Activated CD4-positive, alpha-beta T cell treated with anti-CD3 and anti-CD28 coated beads, Interleukin-10, Interleukin-2, amounts not matched to agents 100 ng/mL and 50 ng/mL, durations not matched to agents 16 hours and 8 hours (primary cell): Measurements from ENCODE around the gene ZNF324B.
"Not testable (repeated sequence)": the region's sequence is repeated elsewhere in the genome, so short reads cannot be mapped to it uniquely, and the experiment has no call there.

ENCODE experiments used
- DNase-seq: peaks from one replicate; pipeline ENCODE4 v3.0.0-alpha.2; 2020

The ZNF324B gene

GRCh38 chr19:58451358-58452101, at the start of gene ZNF324B:
TSS of gene ZNF324B (plus strand) at chr19:58451622. CDS start at chr19:58453702, 2,080 bp downstream.
- DNase-seq: peak; percentile 98

GRCh38 chr19:58401840-58402421, 49.5 kb upstream of the ZNF324B start:
- DNase-seq: no peak

DNA sequence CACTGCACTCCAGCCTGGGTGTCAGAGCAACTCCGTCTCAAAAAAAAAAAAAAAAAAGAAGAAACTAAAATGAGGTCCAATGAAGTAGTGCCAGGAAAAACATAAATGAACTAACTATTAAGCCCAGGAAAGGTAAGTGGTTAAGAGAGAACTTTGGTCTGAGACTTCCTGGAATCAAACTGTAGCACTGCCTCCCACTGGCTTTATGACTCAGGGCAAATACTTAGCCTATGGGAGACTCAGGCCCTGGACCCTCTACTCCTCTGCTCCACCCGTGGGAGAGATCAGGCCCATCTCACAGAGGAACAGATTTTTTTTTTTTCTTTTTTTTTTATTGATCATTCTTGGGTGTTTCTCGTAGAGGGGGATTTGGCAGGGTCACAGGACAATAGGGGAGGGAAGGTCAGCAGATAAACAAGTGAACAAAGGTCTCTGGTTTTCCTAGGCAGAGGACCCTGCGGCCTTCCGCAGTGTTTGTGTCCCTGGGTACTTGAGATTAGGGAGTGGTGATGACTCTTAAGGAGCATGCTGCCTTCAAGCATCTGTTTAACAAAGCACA, 47.4 kb upstream of the ZNF324B start:
- DNase-seq: not testable (repeated sequence)

- DNase-seq: no peak
Measured at GRCh38 chr19:58406818-58407657, 44.4 kb upstream of the ZNF324B start.

DNA sequence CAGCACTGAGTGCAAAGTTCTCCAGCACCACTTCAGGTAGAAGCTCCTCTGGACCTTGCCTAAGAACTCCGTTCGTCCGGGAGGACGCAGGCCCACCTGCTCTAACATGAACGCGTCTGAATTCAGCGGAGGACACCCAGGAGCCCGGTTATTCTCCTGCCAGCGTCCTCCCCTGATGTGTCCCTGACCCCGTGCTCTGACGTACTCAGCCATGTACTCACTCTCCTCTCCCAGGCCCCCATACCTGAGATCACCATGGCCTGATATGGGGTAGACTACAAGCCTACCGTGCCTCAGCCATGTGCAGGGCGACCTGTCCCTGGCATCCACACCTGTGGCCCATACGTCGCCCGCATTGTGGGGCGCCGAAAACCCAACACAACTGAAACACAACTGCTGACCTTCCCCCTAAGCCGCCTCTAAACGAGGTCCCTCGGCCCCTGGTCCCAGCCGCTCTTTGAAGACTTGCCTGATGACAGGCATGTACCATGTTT, 43.7 kb upstream of the ZNF324B start:
- DNase-seq: no peak

GRCh38 chr19:58408152-58409009, 43.0 kb upstream of the ZNF324B start, which contains the start of gene ZNF584:
TSS of gene ZNF584 (plus strand) at chr19:58408649. CDS start at chr19:58409148, 499 bp downstream.
- peak; percentile 98 for DNase-seq

DNA sequence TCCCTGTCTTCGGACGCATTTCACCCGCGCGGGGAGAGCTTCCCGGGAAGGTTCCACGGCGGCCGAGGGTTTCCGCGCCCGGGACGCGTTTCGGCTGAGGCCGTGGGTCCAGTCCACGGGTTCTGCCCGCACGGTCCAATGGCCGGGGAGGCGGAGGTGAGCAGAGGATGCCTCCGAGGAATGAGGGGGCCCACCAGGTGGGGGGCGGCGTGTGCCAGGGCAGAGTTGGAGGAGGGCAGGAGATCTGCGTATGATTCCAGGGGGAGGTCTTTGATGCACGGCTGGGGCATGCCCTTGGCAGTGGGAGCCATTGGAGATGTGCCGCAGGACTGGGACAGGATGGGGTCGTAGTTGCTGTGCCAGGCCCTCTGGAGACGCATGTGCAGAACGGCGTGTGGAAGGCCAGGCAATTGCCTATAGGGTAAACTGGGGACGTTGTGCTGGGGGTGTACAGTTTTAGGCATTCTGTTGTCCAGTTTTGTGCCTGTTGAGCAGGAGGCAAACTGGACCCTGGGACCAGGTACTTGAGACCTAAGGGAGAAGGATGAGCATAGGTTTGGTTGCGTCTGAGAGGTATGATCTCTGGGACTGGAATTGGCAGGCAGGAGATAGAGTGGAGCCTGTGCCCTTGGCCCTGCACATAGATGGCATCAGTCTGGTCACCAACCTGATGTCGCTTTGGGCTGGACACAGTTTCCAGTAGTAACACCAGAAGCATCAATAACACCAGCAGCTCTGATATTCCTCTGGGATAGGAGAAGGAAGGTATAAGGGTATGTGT, 42.2 kb upstream of the ZNF324B start:
- DNase-seq: peak; percentile 55

DNA sequence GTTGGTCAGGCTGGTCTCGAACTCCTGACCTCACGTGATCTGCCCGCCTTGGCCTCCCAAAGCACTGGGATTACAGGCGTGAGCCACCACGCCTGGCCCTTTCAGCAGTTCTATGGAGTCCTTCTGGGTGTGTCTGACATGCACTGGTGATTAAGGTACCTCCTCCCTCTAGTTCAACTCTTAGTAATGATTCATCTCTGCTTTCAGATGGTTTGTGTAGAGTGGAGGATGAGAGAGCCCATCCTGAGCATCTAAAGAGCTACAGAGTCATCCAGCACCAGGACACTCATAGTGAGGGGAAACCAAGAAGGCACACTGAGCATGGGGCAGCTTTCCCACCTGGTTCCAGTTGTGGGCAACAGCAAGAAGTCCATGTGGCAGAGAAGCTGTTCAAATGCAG, 34.8 kb upstream of the ZNF324B start:
- no peak for DNase-seq

- DNase-seq: no peak
Measured at GRCh38 chr19:58417071-58417470, 34.4 kb upstream of the ZNF324B start.

GRCh38 chr19:58428617-58429016, 22.8 kb upstream of the ZNF324B start:
- DNase-seq: no peak

GRCh38 chr19:58429745-58430144, 21.7 kb upstream of the ZNF324B start:
- DNase-seq: no peak

- DNase-seq: no peak
Measured at GRCh38 chr19:58434217-58434616, 17.2 kb upstream of the ZNF324B start.

GRCh38 chr19:58439576-58440554, 11.6 kb upstream of the ZNF324B start, which contains the start of gene ZNF132:
TSS of gene ZNF132 (minus strand) at chr19:58440153. CDS start at chr19:58439821, 332 bp downstream.
- DNase-seq: peak; percentile 98

DNA sequence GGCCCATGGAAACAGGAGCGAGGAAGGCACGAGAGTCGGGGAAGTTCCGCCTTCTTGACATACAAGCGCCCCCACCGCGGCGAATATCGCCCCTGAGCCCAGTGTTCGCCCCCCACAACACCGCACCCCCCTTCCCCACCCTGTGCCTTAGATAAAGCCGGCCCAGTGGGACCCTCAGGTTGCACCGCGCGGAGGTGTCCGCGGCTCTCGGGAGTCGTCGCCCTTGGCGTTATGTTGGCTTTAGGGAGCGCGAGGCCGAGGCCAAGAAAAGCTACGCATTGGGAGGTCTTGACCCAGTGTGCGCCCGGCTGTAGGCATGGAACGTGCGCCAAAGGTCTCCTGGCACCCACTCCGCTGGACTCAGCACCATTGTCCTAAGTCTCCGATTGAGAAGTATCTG, 10.9 kb upstream of the ZNF324B start:
- DNase-seq: no peak

DNA sequence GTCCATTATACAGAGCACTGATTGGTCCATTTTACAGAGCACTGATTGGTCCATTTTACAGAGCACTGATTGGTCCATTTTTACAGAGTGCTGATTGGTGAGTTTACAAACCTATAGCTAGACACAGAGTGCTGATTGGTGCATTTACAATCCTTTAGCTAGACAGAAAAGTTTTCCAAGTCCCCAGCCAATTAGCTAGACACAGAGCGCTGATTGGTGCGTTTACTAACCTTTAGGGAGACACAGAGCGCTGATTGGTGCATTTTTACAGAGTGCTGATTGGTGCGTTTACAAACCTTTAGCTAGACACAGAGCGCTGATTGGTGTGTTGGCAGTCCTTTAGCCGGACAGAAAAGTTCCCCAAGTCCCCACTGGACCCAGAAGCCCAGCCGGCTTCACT, 8.4 kb upstream of the ZNF324B start:
- DNase-seq: not testable (repeated sequence)

GRCh38 chr19:58448860-58449259, 2.6 kb upstream of the ZNF324B start:
- DNase-seq: not testable (repeated sequence)

DNA sequence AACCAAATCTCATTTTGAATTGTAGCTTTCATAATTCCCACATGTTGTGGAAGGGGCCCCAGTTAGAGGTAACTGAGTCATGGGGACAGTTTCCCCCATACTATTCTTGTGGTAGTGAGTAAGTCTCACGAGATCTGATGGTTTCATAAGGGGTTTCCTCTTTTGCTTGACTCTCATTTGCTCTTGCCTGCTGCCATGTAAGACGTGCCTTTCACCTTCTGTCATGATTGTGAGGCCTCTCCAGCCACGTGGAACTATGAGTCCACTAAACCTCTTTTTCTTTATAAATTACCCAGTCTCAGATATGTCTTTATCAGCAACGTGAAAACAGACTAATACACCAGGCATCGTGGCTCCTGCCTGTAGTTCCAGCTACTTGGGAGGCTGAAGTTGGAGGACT, 1.4 kb upstream of the ZNF324B start:
- DNase-seq: not testable (repeated sequence)

DNA sequence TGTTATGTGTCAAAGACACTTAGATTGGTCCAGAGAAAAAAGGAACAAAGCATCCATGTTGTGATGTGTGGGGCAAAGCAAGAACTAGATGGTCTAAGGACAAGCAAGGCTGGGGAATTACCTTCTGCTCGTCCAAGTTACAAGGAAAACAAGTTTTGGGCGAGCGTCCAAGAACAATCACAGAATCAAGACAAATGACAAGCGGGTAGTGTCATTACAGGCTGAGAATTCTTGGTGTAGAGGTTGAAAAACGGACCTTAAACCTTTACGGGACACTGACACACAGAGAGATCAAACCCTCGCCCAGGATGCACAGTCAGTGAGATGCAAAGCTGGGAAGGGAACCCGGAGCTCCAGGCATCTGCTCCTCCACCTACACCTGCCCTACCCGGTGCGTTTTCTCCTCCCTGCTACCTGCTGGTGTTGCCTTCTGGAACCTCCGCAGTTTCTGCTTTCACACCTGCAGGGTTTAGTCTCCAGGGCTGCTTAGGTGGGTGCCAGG, 515 bp upstream of the ZNF324B start:
- DNase-seq: no peak

DNA sequence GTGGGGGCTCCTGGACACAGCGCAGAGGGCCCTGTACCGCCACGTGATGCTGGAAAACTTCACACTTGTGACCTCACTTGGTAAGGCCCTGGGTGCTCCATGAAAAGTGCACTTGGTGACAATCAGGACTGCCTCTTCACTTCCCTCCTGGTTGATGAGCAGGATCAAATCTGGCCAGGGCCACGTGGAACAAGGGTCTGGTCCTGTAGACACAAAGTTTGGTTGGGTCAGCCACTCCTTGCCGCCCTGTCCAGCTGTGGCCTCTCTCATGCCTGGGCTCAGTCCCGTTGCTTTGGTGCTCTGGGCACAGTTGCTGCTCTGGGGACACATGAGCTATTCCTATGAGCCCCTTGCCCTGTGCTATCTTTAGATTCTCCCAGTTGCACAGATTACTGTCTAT, 2.3 kb downstream of the ZNF324B start:
- no peak for DNase-seq

DNA sequence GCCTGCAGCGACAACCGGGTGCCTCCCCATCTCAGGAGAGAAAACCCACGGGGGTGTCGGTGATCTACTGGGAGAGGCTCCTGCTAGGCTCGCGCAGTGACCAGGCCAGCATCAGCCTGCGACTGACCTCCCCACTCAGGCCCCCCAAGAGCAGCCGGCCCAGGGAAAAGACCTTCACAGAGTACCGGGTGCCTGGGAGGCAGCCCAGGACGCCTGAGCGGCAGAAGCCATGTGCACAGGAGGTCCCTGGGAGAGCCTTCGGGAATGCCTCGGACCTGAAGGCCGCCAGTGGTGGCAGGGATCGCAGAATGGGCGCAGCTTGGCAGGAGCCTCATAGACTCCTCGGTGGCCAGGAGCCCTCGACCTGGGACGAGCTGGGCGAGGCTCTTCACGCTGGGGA, 3.9 kb downstream of the ZNF324B start:
- DNase-seq: no peak
